ENCODE measurements around the gene RGS13.
"Not testable (repeated sequence)": the region's sequence is repeated elsewhere in the genome, so short reads cannot be mapped to it uniquely, and the experiment has no call there.

The RGS13 gene

DNA sequence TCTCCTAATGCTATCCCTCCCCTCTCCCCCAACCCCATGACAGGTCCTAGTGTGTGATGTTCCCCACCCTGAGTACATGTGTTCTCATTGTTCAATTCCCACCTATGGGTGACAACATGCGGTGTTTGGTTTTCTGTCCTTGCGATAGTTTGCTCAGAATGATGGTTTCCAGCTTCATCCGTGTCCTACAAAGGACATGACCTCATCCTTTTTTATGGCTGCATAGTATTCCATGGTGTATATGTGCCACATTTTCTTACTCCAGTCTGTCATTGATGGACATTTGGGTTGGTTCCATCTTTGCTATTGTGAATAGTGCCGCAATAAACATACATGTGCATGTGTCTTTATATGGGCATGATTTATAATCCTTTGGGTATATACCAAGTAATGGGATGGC, 47.1 kb downstream of the RGS13 start:
- DNase-seq = not testable (repeated sequence)

DNA sequence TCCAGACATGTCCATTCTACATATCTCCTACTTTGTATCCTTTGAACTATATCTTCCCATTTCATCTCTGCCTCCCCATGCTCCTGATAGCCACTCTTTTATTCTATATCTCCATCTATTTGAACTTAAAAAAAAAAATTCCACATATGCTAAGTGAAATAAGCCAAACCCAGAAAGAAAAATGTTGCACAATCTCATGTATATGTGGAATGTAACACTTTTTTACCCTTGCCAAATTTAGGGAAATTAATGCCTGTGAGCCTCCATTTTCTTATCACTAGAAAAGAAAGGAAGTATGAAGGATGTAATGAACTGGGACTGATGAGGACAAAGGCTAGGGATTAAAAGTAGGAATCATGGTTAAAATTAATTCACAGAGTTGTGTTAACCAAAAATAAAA, 53.5 kb downstream of the RGS13 start:
- DNase-seq = no peak

DNA sequence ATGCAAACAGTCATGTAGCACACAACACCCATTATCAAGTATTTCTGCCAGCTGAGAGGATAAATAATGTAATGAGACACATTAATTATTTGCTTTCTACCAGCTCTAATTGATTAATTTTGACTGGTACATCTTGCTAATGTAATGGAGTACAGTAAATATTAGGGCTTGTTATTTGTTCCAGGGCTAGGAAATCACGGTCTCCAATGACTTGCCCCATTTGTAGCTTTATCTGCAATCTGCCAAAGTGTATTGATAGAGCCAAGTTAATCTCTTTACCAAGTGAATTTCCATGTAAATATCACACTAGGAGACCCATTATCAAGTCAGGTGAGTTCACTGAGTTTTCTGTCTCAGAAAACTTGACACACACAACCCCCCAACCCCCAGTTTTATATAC, 55.1 kb downstream of the RGS13 start:
- DNase-seq = no peak

DNA sequence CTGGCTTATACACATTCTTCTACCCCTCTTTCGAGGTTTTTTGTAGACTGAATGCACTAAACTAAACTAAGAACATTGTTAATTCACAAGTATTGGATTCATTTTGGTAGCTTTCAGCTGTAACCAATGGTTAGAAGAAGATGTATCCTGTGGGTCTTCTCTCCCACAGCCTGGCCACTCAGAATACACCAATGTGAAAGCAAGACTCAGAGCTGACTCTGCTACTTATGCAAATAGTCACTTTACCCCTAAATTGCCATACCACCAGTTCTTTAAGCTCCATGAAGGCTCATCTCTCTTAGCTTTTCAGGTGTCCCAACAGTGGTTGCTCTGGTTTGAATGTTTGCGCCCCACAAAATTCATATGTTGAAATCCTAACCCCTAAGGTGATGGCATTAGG, 60.1 kb downstream of the RGS13 start:
- DNase-seq = no peak

DNA sequence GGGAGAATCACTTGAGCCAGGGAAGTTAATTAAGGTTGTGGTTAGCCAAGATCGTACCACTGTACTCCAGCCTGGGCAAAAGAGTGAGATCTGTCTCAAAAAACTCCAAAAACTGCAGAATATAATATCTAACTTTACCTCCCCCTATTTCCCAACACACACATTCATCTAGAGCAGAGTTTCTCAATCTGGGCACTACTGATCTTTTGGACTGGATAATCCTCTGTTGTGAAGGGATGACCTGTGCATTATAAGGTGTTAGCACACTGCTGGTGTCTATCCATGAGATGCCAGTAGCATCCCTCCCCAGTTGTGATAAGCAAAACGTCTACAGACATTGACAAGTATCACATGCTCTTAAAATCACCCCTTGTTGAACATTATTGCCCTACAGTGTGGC, 61.8 kb downstream of the RGS13 start:
- DNase-seq = no peak

DNA sequence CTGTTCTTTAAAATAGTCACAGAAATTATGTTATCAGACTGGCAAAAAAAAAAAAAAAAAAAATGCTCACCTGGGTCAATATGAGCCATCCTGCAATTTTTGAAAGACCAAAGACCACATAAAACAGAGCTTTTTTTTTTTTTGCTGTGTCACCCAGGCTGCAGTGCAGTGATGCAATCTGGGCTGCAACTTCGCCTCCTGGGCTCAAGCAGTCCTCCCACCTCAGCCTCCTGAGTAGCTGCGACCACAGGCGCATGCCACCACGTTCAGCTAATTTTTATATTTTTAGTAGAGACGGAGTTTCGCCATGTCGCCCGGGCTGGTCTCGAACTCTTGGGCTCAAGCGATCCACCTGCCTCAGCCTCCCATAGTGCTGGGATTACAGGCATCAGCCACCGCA, 62.8 kb downstream of the RGS13 start:
- DNase-seq = no peak

DNA sequence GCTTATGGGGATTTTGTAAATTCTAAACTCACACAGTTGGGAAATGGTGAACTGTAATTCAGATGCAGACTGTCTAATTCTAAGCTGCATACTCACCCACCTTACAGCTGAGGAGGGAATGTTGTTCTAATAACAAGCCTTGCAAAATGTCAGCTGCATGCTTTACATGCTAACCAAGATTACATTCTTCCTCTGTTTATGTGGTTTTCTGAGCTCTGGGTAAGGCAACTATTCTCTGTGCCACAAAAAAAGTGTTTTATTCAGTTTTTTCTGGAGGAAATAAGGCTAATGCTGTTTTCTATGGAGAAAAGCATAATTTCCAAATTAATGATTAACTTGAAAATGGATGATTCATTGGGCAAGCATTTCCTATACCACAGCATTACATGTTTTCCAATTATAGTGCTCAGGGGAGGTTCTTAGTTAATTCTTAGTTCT, 64.9 kb downstream of the RGS13 start:
- no peak for DNase-seq

DNA sequence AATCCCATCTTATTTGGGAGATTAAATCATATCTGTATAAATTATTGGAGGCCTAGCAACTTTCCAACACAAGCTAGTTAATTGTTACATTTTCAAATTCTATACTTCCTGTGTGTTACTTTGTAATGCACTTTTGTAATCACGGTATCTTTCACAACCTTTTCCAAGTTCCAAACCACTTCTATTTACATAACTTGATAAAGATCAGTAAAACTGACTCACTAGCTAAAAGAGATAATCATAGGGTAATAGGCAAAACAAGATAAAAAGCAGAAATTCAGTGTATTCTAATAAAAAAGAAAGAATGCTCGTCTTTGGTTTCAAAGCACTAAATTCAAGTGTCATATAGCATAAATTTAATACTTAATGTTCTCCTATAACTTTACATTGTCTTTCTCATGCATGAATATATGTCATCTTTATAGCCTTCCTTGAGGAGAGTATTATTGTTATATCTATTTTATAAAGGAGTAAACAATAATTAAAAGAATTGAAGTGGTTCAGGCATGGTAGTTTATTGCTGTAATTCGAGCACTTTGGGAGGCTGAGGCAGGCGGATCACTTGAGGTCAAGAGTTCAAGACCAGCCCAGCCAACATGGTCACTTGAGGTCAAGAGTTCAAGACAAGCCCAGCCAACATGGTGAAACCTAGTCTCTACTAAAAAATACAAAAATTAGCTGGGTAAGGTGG, 66.4 kb downstream of the RGS13 start:
- no peak for DNase-seq

DNA sequence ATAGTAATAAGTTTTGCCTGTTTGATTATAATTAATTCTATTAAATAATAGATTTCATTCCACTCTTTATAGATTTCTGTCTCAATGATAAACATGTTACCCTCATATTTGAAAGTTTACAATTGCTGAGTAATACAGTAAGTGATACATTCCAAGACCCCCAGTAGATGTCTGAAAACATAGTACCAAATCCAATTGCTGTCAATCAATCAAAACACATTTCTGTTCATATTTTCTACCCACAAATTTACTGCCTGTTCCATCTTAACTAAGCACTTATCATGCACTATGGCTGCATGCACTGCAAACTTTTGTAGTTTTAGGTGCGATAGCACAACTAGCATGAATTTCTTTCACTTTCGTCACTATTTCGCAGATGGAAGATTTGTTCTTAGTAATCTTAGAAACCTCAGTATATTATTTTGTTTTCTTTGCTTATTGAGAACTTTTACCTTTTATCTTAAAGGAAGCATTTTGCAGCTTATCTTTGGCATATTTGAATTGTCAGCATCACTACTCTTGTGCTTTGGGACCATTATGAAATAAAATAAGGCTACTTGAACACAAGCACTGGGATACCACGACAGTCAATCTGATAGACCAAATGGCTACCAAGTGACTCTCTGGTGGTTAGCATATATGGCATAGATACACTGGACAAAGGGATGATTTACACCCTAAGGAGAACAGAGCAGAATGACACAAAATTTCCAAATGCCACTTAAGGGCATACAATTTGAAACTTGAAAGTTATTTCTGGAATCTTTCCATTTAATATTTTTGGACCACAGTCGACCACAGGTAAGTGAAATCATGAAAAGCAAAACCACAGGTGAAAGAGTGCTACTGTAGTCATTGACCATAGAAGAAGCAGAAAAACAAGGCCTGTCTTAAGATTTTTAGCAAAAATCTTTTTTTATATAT, 67.6 kb downstream of the RGS13 start:
- DNase-seq = no peak

DNA sequence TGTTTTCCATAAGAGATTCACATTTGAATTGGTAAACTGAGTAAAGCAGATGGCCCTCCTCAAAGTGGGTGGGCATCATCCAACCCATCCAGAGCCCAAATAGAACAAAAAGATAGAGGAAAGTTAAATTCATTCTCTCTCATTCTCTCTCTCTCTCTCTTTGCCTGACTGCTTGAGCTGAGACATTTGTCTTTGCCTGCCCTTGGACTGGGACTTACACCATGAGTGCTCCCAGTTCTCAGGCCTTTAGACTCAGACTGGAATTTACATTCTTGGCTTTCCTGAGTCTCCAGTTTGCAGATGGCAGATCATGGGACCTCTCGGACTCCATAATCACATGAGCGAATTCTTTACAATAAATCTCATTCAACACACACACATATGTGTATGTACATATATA, 69.6 kb downstream of the RGS13 start:
- DNase-seq = no peak

DNA sequence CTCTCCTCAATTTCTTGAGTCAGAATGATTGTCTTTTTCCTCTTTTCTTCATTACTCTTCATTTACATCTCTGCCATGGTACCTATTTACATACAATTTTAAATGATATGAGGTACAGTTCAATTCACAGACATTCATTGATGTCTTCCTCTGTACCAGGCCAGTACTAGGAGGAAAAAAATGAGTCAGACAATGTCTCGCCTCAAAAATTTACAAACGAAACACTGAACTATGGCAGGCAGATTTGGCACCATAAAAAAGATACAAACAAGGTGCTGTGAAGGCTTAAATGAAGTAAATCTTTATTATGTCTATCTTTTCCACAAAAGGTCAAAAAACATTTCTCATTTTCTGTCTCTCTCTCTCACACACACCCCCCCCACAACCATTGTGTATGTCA, 71.0 kb downstream of the RGS13 start:
- no peak for DNase-seq

DNA sequence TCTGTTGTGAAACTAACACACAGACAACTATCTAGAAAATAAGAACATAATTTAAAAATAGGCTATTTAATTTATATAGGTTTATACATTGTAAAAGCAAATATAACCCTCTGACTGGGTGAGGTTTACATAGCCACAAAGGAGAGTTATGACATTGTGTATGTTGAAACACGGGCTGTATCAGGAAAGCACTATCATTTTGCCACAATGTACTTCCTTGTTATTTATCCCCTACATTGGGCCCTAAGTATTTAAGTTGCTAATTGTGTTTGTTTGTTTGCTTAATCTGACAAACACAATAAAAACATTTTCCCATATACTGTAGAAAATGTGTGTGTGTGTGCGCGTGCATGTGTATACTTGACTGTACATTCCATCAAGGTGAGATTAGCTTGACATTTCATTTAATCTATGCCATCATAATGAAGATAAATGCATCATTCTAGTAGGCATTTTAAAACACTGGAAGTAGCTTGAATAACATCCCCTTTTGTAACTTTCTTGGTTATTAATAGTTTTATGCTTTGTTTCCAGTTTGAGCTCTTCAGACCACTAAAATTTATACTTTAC, 72.1 kb downstream of the RGS13 start:
- DNase-seq = no peak

DNA sequence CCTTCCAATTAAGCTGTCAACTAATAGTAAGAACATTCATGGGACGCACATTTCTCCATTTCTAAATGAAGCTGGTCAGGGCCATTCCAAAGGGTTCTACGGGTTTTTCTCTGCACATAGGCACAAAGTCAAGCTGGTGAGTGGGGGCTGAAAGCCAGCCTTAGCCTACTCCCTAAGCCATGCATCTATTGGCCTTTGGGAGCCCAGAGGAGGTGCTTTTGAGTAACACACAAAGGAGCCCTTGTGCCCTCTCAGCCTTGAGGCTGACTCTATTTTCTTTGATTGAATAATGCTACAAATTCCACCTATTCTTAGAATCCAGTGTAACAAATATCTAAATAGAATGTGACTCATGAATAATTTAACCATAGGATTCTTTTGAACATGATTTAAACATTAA, 73.6 kb downstream of the RGS13 start:
- DNase-seq = no peak
